ENCODE measurements around the gene GGT6. TPM values are rescaled to one million over a fixed set of nuclear protein-coding genes. Genes with fewer than 3 reads are reported as not detected.

The GGT6 gene
- polyA plus RNA-seq, 1 donor (not counting 4 experiments of a cell fraction or from before 2014, with no cell fraction given): 0.93 TPM

GRCh38 chr17:4559966-4560365, 411 bp downstream of the GGT6 start:
- H2AFZ ChIP-seq (ENCODE audit: control insufficient read depth, low read length): no peak overlapping the region
- no peaks in the 10 kb centered on the region for H3K9me1 ChIP-seq (ENCODE audit: control insufficient read depth, extremely low read depth, insufficient read depth, low read length)
- dilution Hi-C loops (cut with MboI; ENCODE audit: extremely low pct_ligation_motif_present, low sequenced_read_pairs): no loop called here
- no peaks in the 10 kb centered on the region for H3K27me3 ChIP-seq (ENCODE audit: control insufficient read depth, extremely low read depth, insufficient read depth, low read length)
- no peak overlapping the region for H3K27ac ChIP-seq (ENCODE audit: control insufficient read depth, insufficient read depth, low read length)
- H3K4me2 ChIP-seq (ENCODE audit: control insufficient read depth, extremely low read depth, insufficient read depth, low read depth, low read length): peak overlapping the region; percentile 19
- peak overlapping the region; percentile 2 for H3K9ac ChIP-seq (ENCODE audit: control insufficient read depth, extremely low read depth, insufficient read depth, low read length)
- FAIRE-seq (no peak), DNase-seq (ENCODE audit: low read depth, low spot score) (no peak)
- H3K36me3 ChIP-seq (ENCODE audit: control insufficient read depth in 2 of 2, extremely low read depth in 1 of 2, insufficient read depth in 2 of 2, low read length in 2 of 2): no peaks in the 10 kb centered on the region
- H3K9me3 ChIP-seq (ENCODE audit: control insufficient read depth, low read depth, low read length): no peaks in the 10 kb centered on the region
- H4K20me1 ChIP-seq (ENCODE audit: control insufficient read depth, extremely low read depth, insufficient read depth, low read length): no peaks in the 10 kb centered on the region
- peaks cover 24% of the 10 kb centered on the region for H3K4me1 ChIP-seq (ENCODE audit: control insufficient read depth, extremely low read depth, insufficient read depth, low read length)
- TF ChIP-seq EZH2 (IDR thresholded peaks at IDR 0.05; ENCODE audit: low read length): no peak
- TF ChIP-seq, protein P1, sequence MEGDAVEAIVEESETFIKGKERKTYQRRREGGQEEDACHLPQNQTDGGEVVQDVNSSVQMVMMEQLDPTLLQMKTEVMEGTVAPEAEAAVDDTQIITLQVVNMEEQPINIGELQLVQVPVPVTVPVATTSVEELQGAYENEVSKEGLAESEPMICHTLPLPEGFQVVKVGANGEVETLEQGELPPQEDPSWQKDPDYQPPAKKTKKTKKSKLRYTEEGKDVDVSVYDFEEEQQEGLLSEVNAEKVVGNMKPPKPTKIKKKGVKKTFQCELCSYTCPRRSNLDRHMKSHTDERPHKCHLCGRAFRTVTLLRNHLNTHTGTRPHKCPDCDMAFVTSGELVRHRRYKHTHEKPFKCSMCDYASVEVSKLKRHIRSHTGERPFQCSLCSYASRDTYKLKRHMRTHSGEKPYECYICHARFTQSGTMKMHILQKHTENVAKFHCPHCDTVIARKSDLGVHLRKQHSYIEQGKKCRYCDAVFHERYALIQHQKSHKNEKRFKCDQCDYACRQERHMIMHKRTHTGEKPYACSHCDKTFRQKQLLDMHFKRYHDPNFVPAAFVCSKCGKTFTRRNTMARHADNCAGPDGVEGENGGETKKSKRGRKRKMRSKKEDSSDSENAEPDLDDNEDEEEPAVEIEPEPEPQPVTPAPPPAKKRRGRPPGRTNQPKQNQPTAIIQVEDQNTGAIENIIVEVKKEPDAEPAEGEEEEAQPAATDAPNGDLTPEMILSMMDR (optimal IDR thresholded peaks at IDR 0.05 in 1 of 3, IDR thresholded peaks at IDR 0.05 in 1 of 3, conservative IDR thresholded peaks at IDR 0.05 in 1 of 3; ENCODE audit: extremely low read depth in 1 of 3, insufficient read depth in 2 of 3, low read length in 3 of 3): no peak
- H3K4me3 ChIP-seq (ENCODE audit: control insufficient read depth in 2 of 3, extremely low read depth in 1 of 3, insufficient read depth in 2 of 3, low read depth in 1 of 3, low read length in 3 of 3): peak overlapping the region in 1 of 3 experiments; percentile 10
- H3K79me2 ChIP-seq (ENCODE audit: control insufficient read depth, insufficient read depth, low read length): peaks cover 2% of the 10 kb centered on the region

GRCh38 chr17:4559139-4559791, 1.1 kb downstream of the GGT6 start:
- H2AFZ ChIP-seq (ENCODE audit: control insufficient read depth, low read length): no peak overlapping the region
- H3K4me1 ChIP-seq (ENCODE audit: control insufficient read depth, extremely low read depth, insufficient read depth, low read length): peaks cover 24% of the 10 kb centered on the region
- DNase-seq (ENCODE audit: low read depth, low spot score) (no peak), FAIRE-seq (no peak)
- H3K4me3 ChIP-seq (ENCODE audit: control insufficient read depth in 2 of 3, extremely low read depth in 1 of 3, insufficient read depth in 2 of 3, low read depth in 1 of 3, low read length in 3 of 3): no peak overlapping the region
- TF ChIP-seq, protein P1 (optimal IDR thresholded peaks at IDR 0.05 in 1 of 3, IDR thresholded peaks at IDR 0.05 in 1 of 3, conservative IDR thresholded peaks at IDR 0.05 in 1 of 3; ENCODE audit: extremely low read depth in 1 of 3, insufficient read depth in 2 of 3, low read length in 3 of 3): no peak
- TF ChIP-seq EZH2 (IDR thresholded peaks at IDR 0.05; ENCODE audit: low read length): no peak
- H3K36me3 ChIP-seq (ENCODE audit: control insufficient read depth in 2 of 2, extremely low read depth in 1 of 2, insufficient read depth in 2 of 2, low read length in 2 of 2): peaks cover 0 to under 1% of the 10 kb centered on the region in 2 experiments
- H3K4me2 ChIP-seq (ENCODE audit: control insufficient read depth, extremely low read depth, insufficient read depth, low read depth, low read length): peak overlapping the region; percentile 19
- no peaks in the 10 kb centered on the region for H3K27me3 ChIP-seq (ENCODE audit: control insufficient read depth, extremely low read depth, insufficient read depth, low read length)
- H3K9me3 ChIP-seq (ENCODE audit: control insufficient read depth, low read depth, low read length): no peaks in the 10 kb centered on the region
- dilution Hi-C loops (cut with MboI; ENCODE audit: extremely low pct_ligation_motif_present, low sequenced_read_pairs): no loop called here
- no peaks in the 10 kb centered on the region for H3K9me1 ChIP-seq (ENCODE audit: control insufficient read depth, extremely low read depth, insufficient read depth, low read length)
- no peaks in the 10 kb centered on the region for H4K20me1 ChIP-seq (ENCODE audit: control insufficient read depth, extremely low read depth, insufficient read depth, low read length)
- peaks cover 9% of the 10 kb centered on the region for H3K79me2 ChIP-seq (ENCODE audit: control insufficient read depth, insufficient read depth, low read length)
- H3K9ac ChIP-seq (ENCODE audit: control insufficient read depth, extremely low read depth, insufficient read depth, low read length): no peak overlapping the region
- no peak overlapping the region for H3K27ac ChIP-seq (ENCODE audit: control insufficient read depth, insufficient read depth, low read length)

All from keratinocyte (primary cell).